Fibroblast of lung (primary cell): ENCODE measurements around the gene AZGP1.

ENCODE experiments used
- EZH2 ChIP-seq: IDR thresholded peaks from 2 replicates; pipeline ENCODE4 v1.5.1; 2012; ENCODE audit warnings: low read length, control low read depth, mild to moderate bottlenecking; ENCODE audit errors: missing control alignments
- TF ChIP-seq, protein P1 (sequence below), 2 donors: IDR thresholded peaks in 1 of 2; conservative IDR thresholded peaks in 1 of 2; 1 replicate in 1 of 2; 2 replicates in 1 of 2; pipeline ENCODE4 v1.5.1; 2011 to 2012; ENCODE audit warnings: low read length in 2 of 2, control low read depth in 1 of 2, inconsistent platforms in 1 of 2, low read depth in 1 of 2, mild to moderate bottlenecking in 1 of 2

DNA sequence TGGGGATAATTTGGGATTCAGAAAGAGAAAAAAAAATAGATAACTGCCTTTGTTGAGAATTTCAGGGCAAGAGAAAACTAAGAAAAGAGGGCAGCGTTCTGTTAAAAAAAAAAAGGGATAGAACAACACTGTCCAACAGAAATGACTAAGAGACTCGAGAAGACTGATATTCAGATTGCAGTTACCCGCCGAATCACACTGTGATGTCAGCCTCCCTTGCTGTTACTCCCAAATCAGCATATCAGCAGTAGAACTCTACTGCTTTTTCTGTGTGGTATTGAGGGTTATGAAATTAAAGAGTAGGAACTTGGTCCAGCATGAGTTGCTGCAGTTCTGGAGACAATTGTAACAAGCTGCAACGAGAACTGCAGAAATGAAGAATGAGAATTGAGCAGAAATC, 48.3 kb downstream of the AZGP1 start:
- TF ChIP-seq, protein P1, sequence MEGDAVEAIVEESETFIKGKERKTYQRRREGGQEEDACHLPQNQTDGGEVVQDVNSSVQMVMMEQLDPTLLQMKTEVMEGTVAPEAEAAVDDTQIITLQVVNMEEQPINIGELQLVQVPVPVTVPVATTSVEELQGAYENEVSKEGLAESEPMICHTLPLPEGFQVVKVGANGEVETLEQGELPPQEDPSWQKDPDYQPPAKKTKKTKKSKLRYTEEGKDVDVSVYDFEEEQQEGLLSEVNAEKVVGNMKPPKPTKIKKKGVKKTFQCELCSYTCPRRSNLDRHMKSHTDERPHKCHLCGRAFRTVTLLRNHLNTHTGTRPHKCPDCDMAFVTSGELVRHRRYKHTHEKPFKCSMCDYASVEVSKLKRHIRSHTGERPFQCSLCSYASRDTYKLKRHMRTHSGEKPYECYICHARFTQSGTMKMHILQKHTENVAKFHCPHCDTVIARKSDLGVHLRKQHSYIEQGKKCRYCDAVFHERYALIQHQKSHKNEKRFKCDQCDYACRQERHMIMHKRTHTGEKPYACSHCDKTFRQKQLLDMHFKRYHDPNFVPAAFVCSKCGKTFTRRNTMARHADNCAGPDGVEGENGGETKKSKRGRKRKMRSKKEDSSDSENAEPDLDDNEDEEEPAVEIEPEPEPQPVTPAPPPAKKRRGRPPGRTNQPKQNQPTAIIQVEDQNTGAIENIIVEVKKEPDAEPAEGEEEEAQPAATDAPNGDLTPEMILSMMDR (conservative IDR thresholded peaks at IDR 0.05 in 1 of 2, IDR thresholded peaks at IDR 0.05 in 1 of 2; ENCODE audit: low read depth in 1 of 2, low read length in 2 of 2) = no peak
- TF ChIP-seq EZH2 = no peak
